Nephron progenitor cell (in vitro differentiated cells): ENCODE measurements around the gene MED10.

Experiments used
- DNase-seq: peaks from one replicate; pipeline ENCODE4 v3.0.0; 2021
- H3K27ac Mint-ChIP-seq: 2 replicates; pipeline ENCODE4 v1.8.0; 2021; ENCODE audit warnings: mild to moderate bottlenecking, moderate library complexity, mixed read lengths
- H3K27me3 Mint-ChIP-seq: 2 replicates; pipeline ENCODE4 v1.8.0; 2021; ENCODE audit warnings: mild to moderate bottlenecking, low read depth, mixed read lengths; ENCODE audit not compliant: poor library complexity
- H3K36me3 Mint-ChIP-seq: 2 replicates; pipeline ENCODE4 v1.8.0; 2021; ENCODE audit warnings: low read depth, mixed read lengths
- H3K4me1 Mint-ChIP-seq: 2 replicates; pipeline ENCODE4 v1.8.0; 2021; ENCODE audit warnings: mixed read lengths
- H3K4me3 Mint-ChIP-seq: 2 replicates; pipeline ENCODE4 v1.8.0; 2021; ENCODE audit warnings: mild to moderate bottlenecking, moderate library complexity, mixed read lengths
- H3K9me3 Mint-ChIP-seq: 2 replicates; pipeline ENCODE4 v1.8.0; 2021; ENCODE audit warnings: mild to moderate bottlenecking, moderate library complexity, mixed read lengths
- CTCF ChIP-seq: fragments of 200-600 bp; sonication (generic); IDR thresholded peaks from 2 replicates; pipeline ENCODE4 v1.5.0; 2021; ENCODE audit warnings: antibody characterized with exemption

MED10 gene

GRCh38 chr5:6386271-6386670 is 7.9 kb upstream of the MED10 start:
- no peaks in the 10 kb centered on the region for H3K9me3 Mint-ChIP-seq
- no peak for TF ChIP-seq CTCF
- no peak for DNase-seq
- no peak overlapping the region for H3K4me3 Mint-ChIP-seq
- H3K36me3 Mint-ChIP-seq: no peaks in the 10 kb centered on the region
- H3K27ac Mint-ChIP-seq: no peak overlapping the region
- H3K27me3 Mint-ChIP-seq: peaks cover 20% of the 10 kb centered on the region
- no peaks in the 10 kb centered on the region for H3K4me1 Mint-ChIP-seq

GRCh38 chr5:6384856-6385255 is 6.5 kb upstream of the MED10 start:
- no peak for DNase-seq
- no peaks in the 10 kb centered on the region for H3K9me3 Mint-ChIP-seq
- no peak overlapping the region for H3K27ac Mint-ChIP-seq
- peaks cover 6% of the 10 kb centered on the region for H3K36me3 Mint-ChIP-seq
- TF ChIP-seq CTCF: no peak
- peaks cover 20% of the 10 kb centered on the region for H3K27me3 Mint-ChIP-seq
- H3K4me3 Mint-ChIP-seq: no peak overlapping the region
- no peaks in the 10 kb centered on the region for H3K4me1 Mint-ChIP-seq

GRCh38 chr5:6383376-6383775 is 5.0 kb upstream of the MED10 start:
- Mint-ChIP-seq H3K27me3 (peaks cover 15% of the 10 kb centered on the region), H3K4me1 (peaks cover 10% of the 10 kb centered on the region), H3K9me3 (no peaks in the 10 kb centered on the region), H3K36me3 (peaks cover 8% of the 10 kb centered on the region), H3K4me3 (no peak overlapping the region), H3K27ac (no peak overlapping the region)
- DNase-seq: no peak
- no peak for TF ChIP-seq CTCF

GRCh38 chr5:6379246-6379645 is 899 bp upstream of the MED10 start:
- H3K27me3 Mint-ChIP-seq: peaks cover 3% of the 10 kb centered on the region

GRCh38 chr5:6378766-6379103 is 388 bp upstream of the MED10 start:
- Mint-ChIP-seq H3K27me3 (peaks cover 3% of the 10 kb centered on the region), H3K4me3 (peak overlapping the region; percentile 98), H3K27ac (no peak overlapping the region), H3K9me3 (no peaks in the 10 kb centered on the region), H3K36me3 (peaks cover 38% of the 10 kb centered on the region), H3K4me1 (peaks cover 25% of the 10 kb centered on the region)
- TF ChIP-seq CTCF: no peak
- no peak for DNase-seq

More at GRCh38 chr5:6379246-6379645, 899 bp upstream of the MED10 start:
- H3K27ac Mint-ChIP-seq: no peak overlapping the region
- peaks cover 33% of the 10 kb centered on the region for H3K36me3 Mint-ChIP-seq
- no peaks in the 10 kb centered on the region for H3K9me3 Mint-ChIP-seq
- peak overlapping the region; percentile 98 for H3K4me3 Mint-ChIP-seq
- TF ChIP-seq CTCF: no peak
- DNase-seq: no peak
- H3K4me1 Mint-ChIP-seq: peaks cover 25% of the 10 kb centered on the region

- H3K4me1 Mint-ChIP-seq: peaks cover 25% of the 10 kb centered on the region
- H3K27ac Mint-ChIP-seq: no peak overlapping the region
- no peak for DNase-seq
- H3K27me3 Mint-ChIP-seq: no peaks in the 10 kb centered on the region
- TF ChIP-seq CTCF: no peak
- no peaks in the 10 kb centered on the region for H3K9me3 Mint-ChIP-seq
- peak overlapping the region; percentile 98 for H3K4me3 Mint-ChIP-seq
- peaks cover 50% of the 10 kb centered on the region for H3K36me3 Mint-ChIP-seq
Observed at GRCh38 chr5:6377582-6377904, 804 bp downstream of the MED10 start.
